Liver (tissue), 9 donors: ENCODE data around the gene KRTDAP. TPM values are rescaled to one million over a fixed set of nuclear protein-coding genes. Genes with fewer than 3 reads are reported as not detected.

Source experiments
- DNase-seq: peaks from one replicate; pipeline ENCODE4 v3.0.0-alpha.2; 2017; ENCODE audit warnings: low spot score
- H3K27ac ChIP-seq, 2 donors: one replicate each; pipeline ENCODE4 v1.7.0; 2013; ENCODE audit warnings: inconsistent platforms in 2 of 2, low read length in 2 of 2, control low read depth in 1 of 2, low read depth in 1 of 2, mild to moderate bottlenecking in 1 of 2
- H3K27me3 ChIP-seq, 4 donors: one replicate each; pipeline versions ENCODE4 v1.6.1 to v1.7.0; 2013; ENCODE audit warnings: low read length in 3 of 4, inconsistent platforms in 1 of 4, mild to moderate bottlenecking in 1 of 4, moderate library complexity in 1 of 4; ENCODE audit not compliant: control insufficient read depth in 4 of 4, insufficient read depth in 4 of 4
- H3K36me3 ChIP-seq, 4 donors: one replicate each; pipeline versions ENCODE4 v1.6.1 to v1.7.0; 2013; ENCODE audit warnings: low read length in 3 of 4, mild to moderate bottlenecking in 3 of 4, low read depth in 1 of 4, moderate library complexity in 1 of 4; ENCODE audit not compliant: control insufficient read depth in 4 of 4, insufficient read depth in 3 of 4
- H3K4me1 ChIP-seq, 4 donors: one replicate each; pipeline versions ENCODE4 v1.6.1 to v1.7.0; 2013; ENCODE audit warnings: low read length in 3 of 4, mild to moderate bottlenecking in 3 of 4, moderate library complexity in 1 of 4; ENCODE audit not compliant: control insufficient read depth in 4 of 4, insufficient read depth in 4 of 4
- H3K4me3 ChIP-seq, 3 donors: one replicate each; pipeline versions ENCODE4 v1.6.1 to v1.7.0; 2013; ENCODE audit warnings: low read length in 3 of 3, control low read depth in 1 of 3, low read depth in 1 of 3, mild to moderate bottlenecking in 1 of 3
- H3K9ac ChIP-seq, 2 donors: one replicate each; pipeline ENCODE4 v1.7.0; 2013; ENCODE audit warnings: low read length in 2 of 2, mild to moderate bottlenecking in 2 of 2, moderate library complexity in 2 of 2, control low read depth in 1 of 2, low read depth in 1 of 2
- H3K9me3 ChIP-seq, 4 donors: one replicate each; pipeline versions ENCODE4 v1.6.1 to v1.7.0; 2013; ENCODE audit warnings: low read length in 3 of 4; ENCODE audit not compliant: control insufficient read depth in 4 of 4
- EGR1 ChIP-seq, 2 donors: IDR thresholded peaks; 2 replicates each; pipeline ENCODE4 v1.6.1; 2016 to 2018; ENCODE audit warnings: antibody characterized with exemption in 2 of 2, low read depth in 2 of 2
- FOXA1 ChIP-seq: IDR thresholded peaks from 2 replicates; pipeline ENCODE4 v1.6.1; 2016; ENCODE audit warnings: antibody characterized with exemption
- FOXA2 ChIP-seq: IDR thresholded peaks from 2 replicates; pipeline ENCODE4 v1.6.1; 2016; ENCODE audit warnings: antibody characterized with exemption
- GABPA ChIP-seq, 2 donors: IDR thresholded peaks in 1 of 2; conservative IDR thresholded peaks in 1 of 2; 2 replicates each; pipeline ENCODE4 v1.6.1; 2016; ENCODE audit warnings: antibody characterized with exemption in 2 of 2, mild to moderate bottlenecking in 1 of 2, moderate library complexity in 1 of 2
- HNF4A ChIP-seq, 2 donors: conservative IDR thresholded peaks; 2 replicates each; pipeline ENCODE4 v1.6.1; 2016; ENCODE audit warnings: antibody characterized with exemption in 2 of 2, mild to moderate bottlenecking in 2 of 2
- HNF4G ChIP-seq: IDR thresholded peaks from 2 replicates; pipeline ENCODE4 v1.6.1; 2016; ENCODE audit warnings: antibody characterized with exemption
- JUND ChIP-seq, 2 donors: IDR thresholded peaks; 2 replicates each; pipeline ENCODE4 v1.6.1; 2016; ENCODE audit warnings: antibody characterized with exemption in 2 of 2
- RXRA ChIP-seq, 2 donors: IDR thresholded peaks; 2 replicates each; pipeline ENCODE4 v1.6.1; 2017 to 2018; ENCODE audit warnings: antibody characterized with exemption in 2 of 2, mild to moderate bottlenecking in 1 of 2
- SP1 ChIP-seq: IDR thresholded peaks from 2 replicates; pipeline ENCODE4 v1.6.1; 2018; ENCODE audit warnings: antibody characterized with exemption, mild to moderate bottlenecking
- TAF1 ChIP-seq: conservative IDR thresholded peaks from 2 replicates; pipeline ENCODE4 v1.6.1; 2016; ENCODE audit warnings: antibody characterized with exemption, mild to moderate bottlenecking
- YY1 ChIP-seq: IDR thresholded peaks from 2 replicates; pipeline ENCODE4 v1.6.1; 2016; ENCODE audit warnings: antibody characterized with exemption, mild to moderate bottlenecking
- WGBS: extraction: QIAGEN DNeasy Blood & Tissue Kit; methylation state at CpG from one replicate; pipeline ENCODE4 v1.1.7; 2013; 5-methylcytosine and 5-hydroxymethylcytosine counted together
- polyA plus RNA-seq, 2 donors: library from polyadenylated mRNA; stranded (reverse) in 1 of 2; unstranded in 1 of 2; fragments of 200-250 nt in 1 of 2; fragments of >200 nt in 1 of 2; fragmentation: Nextera tagmentation in 1 of 2; extraction: Ambion mirVana in 1 of 2; gene quantifications; one replicate each; pipeline versions ENCODE4 v1.2.1 to v1.2.3, GENCODE V29; 2013 to 2015
- total RNA-seq, 2 donors: library from RNA; depleted of rRNA; stranded (reverse); fragments of >200 nt; gene quantifications; one replicate each; pipeline ENCODE4 v1.2.3, GENCODE V29; 2014
- TF ChIP-seq, protein P1 (sequence below): fragments of 150-350 bp; IDR thresholded peaks from 2 replicates; pipeline ENCODE4 v1.5.1; 2017; ENCODE audit warnings: improper control_type of control experiment, low read depth, low read length; ENCODE audit not compliant: missing input control
- TF ChIP-seq, protein P2 (sequence below): IDR thresholded peaks from 2 replicates; pipeline ENCODE4 v1.6.1; 2016; ENCODE audit warnings: antibody characterized with exemption
- TF ChIP-seq, protein P3 (sequence below): IDR thresholded peaks from 2 replicates; pipeline ENCODE4 v1.6.1; 2016; ENCODE audit warnings: antibody characterized with exemption
- donor health status: healthy.
- donor health status: healthy.
- donor health status: healthy.
- donor health status: healthy.
- donor health status: healthy.

Gene KRTDAP
- total and polyA plus RNA-seq, 4 donors = not detected

DNA sequence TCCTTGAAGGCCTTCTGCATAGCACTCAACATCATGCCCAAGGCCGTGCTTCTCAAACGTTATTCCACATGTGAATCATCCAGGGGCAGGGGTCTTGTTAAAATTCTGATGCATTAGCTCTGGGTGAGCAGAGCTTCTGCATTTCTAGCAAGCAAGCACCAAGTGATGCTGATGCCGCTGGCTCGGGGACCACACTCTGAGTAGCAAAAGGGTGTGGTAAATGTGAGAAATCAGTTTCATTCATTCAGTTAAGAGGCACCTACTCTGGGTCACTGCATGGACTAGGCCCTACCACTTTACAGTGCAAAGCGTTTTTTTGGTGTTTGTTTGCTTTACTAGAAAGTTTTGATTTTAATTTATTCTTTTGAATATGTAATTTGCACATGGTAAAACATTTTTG, 7.2 kb downstream of the KRTDAP start:
- Histone ChIP-seq H3K27ac (no peak overlapping the region), H3K27me3 (no peaks in the 10 kb centered on the region), H3K9me3 (no peaks in the 10 kb centered on the region), H3K4me3 (no peak overlapping the region), H3K36me3 (no peaks in the 10 kb centered on the region), H3K9ac (no peak overlapping the region), H3K4me1 (peaks cover 0 to 15% (median 7%) of the 10 kb centered on the region in 4 donors)
- 83% methylated on average over 5 of the region's 5 CpGs for WGBS
- DNase-seq = no peak
- no peak for TF ChIP-seq YY1
- no peak for TF ChIP-seq SP1
- no peak for TF ChIP-seq FOXA1
- TF ChIP-seq HNF4G = no peak
- TF ChIP-seq, protein P1, sequence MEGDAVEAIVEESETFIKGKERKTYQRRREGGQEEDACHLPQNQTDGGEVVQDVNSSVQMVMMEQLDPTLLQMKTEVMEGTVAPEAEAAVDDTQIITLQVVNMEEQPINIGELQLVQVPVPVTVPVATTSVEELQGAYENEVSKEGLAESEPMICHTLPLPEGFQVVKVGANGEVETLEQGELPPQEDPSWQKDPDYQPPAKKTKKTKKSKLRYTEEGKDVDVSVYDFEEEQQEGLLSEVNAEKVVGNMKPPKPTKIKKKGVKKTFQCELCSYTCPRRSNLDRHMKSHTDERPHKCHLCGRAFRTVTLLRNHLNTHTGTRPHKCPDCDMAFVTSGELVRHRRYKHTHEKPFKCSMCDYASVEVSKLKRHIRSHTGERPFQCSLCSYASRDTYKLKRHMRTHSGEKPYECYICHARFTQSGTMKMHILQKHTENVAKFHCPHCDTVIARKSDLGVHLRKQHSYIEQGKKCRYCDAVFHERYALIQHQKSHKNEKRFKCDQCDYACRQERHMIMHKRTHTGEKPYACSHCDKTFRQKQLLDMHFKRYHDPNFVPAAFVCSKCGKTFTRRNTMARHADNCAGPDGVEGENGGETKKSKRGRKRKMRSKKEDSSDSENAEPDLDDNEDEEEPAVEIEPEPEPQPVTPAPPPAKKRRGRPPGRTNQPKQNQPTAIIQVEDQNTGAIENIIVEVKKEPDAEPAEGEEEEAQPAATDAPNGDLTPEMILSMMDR = no peak
- TF ChIP-seq GABPA (IDR thresholded peaks at IDR 0.05 in 1 of 2, conservative IDR thresholded peaks at IDR 0.05 in 1 of 2) = no peak

DNA sequence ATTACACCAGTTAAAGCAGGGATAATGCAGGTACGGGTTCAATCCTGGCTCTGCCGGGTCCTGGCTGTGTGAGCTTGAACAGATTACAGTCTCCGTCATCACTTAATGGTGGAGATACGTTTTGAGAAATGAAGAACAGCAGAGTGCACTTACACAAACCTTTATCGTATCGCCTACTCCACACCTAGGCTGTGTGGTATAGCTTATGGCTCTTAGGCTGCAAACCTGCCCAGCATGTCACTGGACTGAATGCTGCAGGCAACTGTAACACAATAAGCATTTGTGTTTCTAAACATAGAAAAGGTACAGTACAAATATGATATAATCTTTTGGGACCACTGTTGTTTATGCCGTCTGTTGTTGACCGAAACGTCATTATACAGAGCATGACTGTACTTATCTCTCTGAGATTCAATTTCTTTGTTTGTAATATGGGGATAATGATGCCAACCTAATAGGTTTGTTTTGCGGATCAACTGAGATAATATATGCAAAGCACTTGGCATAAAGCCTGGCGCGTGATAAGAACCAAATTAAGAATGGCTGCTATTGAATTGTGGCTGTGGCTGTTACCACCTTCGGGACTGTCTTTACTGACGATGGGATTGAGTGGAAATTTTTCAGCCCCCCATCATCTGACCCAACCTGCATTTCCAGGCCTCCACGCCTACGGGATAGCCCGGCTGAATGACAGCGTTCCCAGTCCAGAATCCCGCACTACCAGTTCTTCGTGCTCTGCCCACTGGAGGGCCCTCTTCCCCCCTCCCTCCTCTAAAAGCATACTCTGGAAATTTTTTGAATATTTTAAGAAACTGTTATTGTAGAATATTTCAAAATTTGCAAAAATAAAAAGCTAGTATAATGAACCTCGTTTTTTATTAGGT, 11.2 kb downstream of the KRTDAP start:
- H3K27ac ChIP-seq = no peak overlapping the region
- TF ChIP-seq, protein P1 = no peak
- TF ChIP-seq, protein P2, sequence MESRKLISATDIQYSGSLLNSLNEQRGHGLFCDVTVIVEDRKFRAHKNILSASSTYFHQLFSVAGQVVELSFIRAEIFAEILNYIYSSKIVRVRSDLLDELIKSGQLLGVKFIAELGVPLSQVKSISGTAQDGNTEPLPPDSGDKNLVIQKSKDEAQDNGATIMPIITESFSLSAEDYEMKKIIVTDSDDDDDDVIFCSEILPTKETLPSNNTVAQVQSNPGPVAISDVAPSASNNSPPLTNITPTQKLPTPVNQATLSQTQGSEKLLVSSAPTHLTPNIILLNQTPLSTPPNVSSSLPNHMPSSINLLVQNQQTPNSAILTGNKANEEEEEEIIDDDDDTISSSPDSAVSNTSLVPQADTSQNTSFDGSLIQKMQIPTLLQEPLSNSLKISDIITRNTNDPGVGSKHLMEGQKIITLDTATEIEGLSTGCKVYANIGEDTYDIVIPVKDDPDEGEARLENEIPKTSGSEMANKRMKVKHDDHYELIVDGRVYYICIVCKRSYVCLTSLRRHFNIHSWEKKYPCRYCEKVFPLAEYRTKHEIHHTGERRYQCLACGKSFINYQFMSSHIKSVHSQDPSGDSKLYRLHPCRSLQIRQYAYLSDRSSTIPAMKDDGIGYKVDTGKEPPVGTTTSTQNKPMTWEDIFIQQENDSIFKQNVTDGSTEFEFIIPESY = no peak
- TF ChIP-seq, protein P3, sequence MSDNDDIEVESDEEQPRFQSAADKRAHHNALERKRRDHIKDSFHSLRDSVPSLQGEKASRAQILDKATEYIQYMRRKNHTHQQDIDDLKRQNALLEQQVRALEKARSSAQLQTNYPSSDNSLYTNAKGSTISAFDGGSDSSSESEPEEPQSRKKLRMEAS = no peak
- TF ChIP-seq RXRA (IDR thresholded peaks at IDR 0.05) = no peak
- no peak for TF ChIP-seq EGR1 (IDR thresholded peaks at IDR 0.05; ENCODE audit: low read depth in 2 of 2)
- TF ChIP-seq HNF4A (conservative IDR thresholded peaks at IDR 0.05) = no peak
- TF ChIP-seq FOXA2 = no peak
- no peak for TF ChIP-seq SP1
- TF ChIP-seq GABPA (IDR thresholded peaks at IDR 0.05 in 1 of 2, conservative IDR thresholded peaks at IDR 0.05 in 1 of 2) = no peak
- no peak for TF ChIP-seq JUND (IDR thresholded peaks at IDR 0.05)
- no peak for TF ChIP-seq TAF1
- no peaks in the 10 kb centered on the region for H3K27me3 ChIP-seq
- H3K4me3 ChIP-seq = no peak overlapping the region
- no peak for DNase-seq
- no peaks in the 10 kb centered on the region for H3K36me3 ChIP-seq
- no peaks in the 10 kb centered on the region for H3K4me1 ChIP-seq
- H3K9ac ChIP-seq = no peak overlapping the region
- WGBS = 86% methylated on average over 21 of the region's 21 CpGs
- H3K9me3 ChIP-seq = no peaks in the 10 kb centered on the region
